Left lung (tissue), 10 donors: ENCODE data around the gene SNAP29. TPM values are rescaled to one million over a fixed set of nuclear protein-coding genes. Genes with fewer than 3 reads are reported as not detected.

ENCODE experiments used
- ATAC-seq: fragments of 200-7000 bp; cut with Tn5 transposase; one replicate; pipeline ENCODE4 v1.9.1; 2020; ENCODE audit warnings: moderate library complexity
- DNase-seq, 4 donors: peaks; one replicate each; pipeline ENCODE4 v3.0.0-alpha.2; 2013 to 2020
- H3K27ac ChIP-seq, 2 donors: fragments of 200-600 bp; sonication (generic) in 1 of 2; one replicate each; pipeline versions ENCODE4 v1.5.0 to v1.8.0; 2020 to 2021
- H3K27me3 ChIP-seq, 2 donors: fragments of 200-600 bp; sonication (generic) in 1 of 2; one replicate each; pipeline versions ENCODE4 v1.5.0 to v1.8.0; 2020 to 2021
- H3K36me3 ChIP-seq, 2 donors: fragments of 200-600 bp; sonication (generic) in 1 of 2; one replicate each; pipeline versions ENCODE4 v1.5.0 to v1.8.0; 2020 to 2021
- H3K4me1 ChIP-seq, 2 donors: fragments of 200-600 bp; one replicate each; pipeline ENCODE4 v1.8.0; 2021
- H3K4me3 ChIP-seq, 2 donors: fragments of 200-600 bp; sonication (generic) in 1 of 2; one replicate each; pipeline versions ENCODE4 v1.5.0 to v1.8.0; 2020 to 2021; ENCODE audit warnings: mild to moderate bottlenecking in 1 of 2
- H3K9me3 ChIP-seq, 2 donors: fragments of 200-600 bp; sonication (generic) in 1 of 2; one replicate each; pipeline versions ENCODE4 v1.5.0 to v1.8.0; 2020 to 2021
- CTCF ChIP-seq, 2 donors: fragments of 200-600 bp; sonication (generic) in 1 of 2; IDR thresholded peaks; one replicate each; pipeline versions ENCODE4 v1.5.0 to v1.8.0; 2021; ENCODE audit warnings: antibody characterized with exemption in 2 of 2
- intact Hi-C, 2 donors: fragments of 100-400 bp; cut with DNase I; formaldehyde crosslinking; loops; one replicate each; pipeline versions ENCODE4 v1.11.2 to v1.14.2; 2022
- polyA plus RNA-seq, 6 donors: library from polyadenylated mRNA; unstranded; fragments of 120-200 nt; gene quantifications; one replicate each; pipeline ENCODE4 v1.2.1, GENCODE V29; 2013; ENCODE audit not compliant: insufficient read length in 6 of 6
- total RNA-seq, 2 donors: library from RNA; stranded (reverse); fragmentation: NEBNext Ultra II Directional; extraction: Animal tissue kit (Norgen Biotek cat#: 25700); gene quantifications; one replicate each; pipeline ENCODE4 v1.2.1, GENCODE V29; 2021
- donor health status: DM: no; HTN: yes; CAD: no.
- donor health status: DM: no; HTN: no; CAD: no.

The SNAP29 gene
- total and polyA plus RNA-seq, 8 donors, result 25.4 to 33.2 (median 29.7) TPM

DNA sequence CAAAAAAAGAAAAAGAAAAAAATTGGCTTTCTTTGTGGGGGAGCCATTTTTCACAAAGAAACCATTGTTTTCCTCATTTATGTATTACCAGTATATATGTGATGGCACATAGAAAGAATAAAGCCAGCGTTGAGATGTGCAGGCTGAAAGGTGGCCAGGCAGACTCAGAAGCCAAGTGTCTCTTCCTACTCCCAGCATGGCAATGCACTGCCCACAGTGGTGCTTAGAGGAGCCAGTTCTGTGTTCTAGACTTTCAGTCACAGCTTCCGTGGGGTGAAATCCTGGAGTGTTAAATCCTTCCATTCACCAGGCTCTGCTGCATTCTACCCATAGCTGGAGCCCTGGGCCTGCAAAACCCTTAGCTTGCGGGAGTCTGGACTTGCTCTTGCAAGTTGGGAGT lies 18.9 kb downstream of the SNAP29 start:
- no peak for ATAC-seq
- H3K4me3 ChIP-seq, result no peak overlapping the region
- no peaks in the 10 kb centered on the region for H3K27me3 ChIP-seq
- intact Hi-C loops, result no loop called here
- no peak overlapping the region for H3K27ac ChIP-seq
- no peak for DNase-seq
- H3K9me3 ChIP-seq, result no peaks in the 10 kb centered on the region
- peaks cover 0 to 81% of the 10 kb centered on the region in 2 donors for H3K36me3 ChIP-seq
- no peak for TF ChIP-seq CTCF (IDR thresholded peaks at IDR 0.05)
- H3K4me1 ChIP-seq, result no peaks in the 10 kb centered on the region

GRCh38 chr22:20881231-20881630 lies 22.4 kb downstream of the SNAP29 start:
- intact Hi-C loops, result no loop called here
- Histone ChIP-seq H3K27me3 (no peaks in the 10 kb centered on the region), H3K27ac (no peak overlapping the region), H3K4me1 (peaks cover 6 to 11% of the 10 kb centered on the region in 2 donors), H3K9me3 (no peaks in the 10 kb centered on the region), H3K4me3 (no peak overlapping the region), H3K36me3 (peaks cover 0 to 85% of the 10 kb centered on the region in 2 donors)
- no peak for DNase-seq
- no peak for TF ChIP-seq CTCF (IDR thresholded peaks at IDR 0.05)
- ATAC-seq, result no peak

DNA sequence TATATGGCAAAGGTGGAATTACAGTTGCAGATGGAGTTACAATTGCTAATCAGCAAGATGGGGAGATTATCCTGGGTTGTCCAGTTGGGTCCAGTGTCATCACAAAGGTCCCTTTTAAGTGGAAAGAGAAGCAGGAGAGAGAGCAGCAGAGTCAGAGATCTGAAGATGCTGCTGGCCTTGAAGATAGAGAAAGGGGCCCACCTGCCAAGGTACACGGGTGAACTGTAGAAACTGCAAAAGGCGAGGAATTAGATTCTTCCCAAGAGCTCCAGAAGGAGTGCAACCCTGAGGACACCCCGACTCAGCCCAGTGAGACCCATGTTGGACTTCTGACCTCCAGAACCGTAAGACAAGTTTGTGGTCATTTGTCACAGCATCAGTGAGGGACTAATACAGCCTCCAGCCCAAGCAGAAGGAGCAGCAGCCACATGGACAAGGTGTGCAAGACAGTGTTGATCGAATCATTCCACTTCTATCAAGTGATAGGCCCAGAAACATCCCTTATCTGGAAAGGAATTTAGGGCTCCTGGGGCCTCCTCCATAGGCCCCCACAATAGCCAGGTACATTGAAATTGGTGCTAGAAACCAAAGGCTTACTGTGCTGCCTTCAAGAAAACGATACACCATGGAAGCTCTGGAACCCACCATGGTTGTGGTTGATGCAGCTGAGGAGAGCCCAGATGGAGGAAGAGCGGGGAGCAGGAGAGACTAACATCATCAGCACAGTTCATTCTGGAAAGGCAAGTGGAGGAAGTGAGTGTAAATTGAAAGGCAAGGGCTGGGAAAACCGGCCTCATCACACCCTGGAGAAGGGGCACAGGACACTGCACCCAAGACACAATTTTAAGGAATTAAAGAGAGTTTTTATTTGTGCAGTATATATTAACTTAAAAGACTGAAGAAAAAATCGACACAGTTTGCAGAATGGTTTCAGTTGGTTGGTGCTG lies 23.3 kb downstream of the SNAP29 start:
- DNase-seq (no peak), ATAC-seq (no peak)
- H3K4me3 ChIP-seq, result no peak overlapping the region
- H3K36me3 ChIP-seq, result peaks cover 0 to 85% of the 10 kb centered on the region in 2 donors
- intact Hi-C loops, result no loop called here
- no peaks in the 10 kb centered on the region for H3K9me3 ChIP-seq
- H3K27me3 ChIP-seq, result no peaks in the 10 kb centered on the region
- no peak for TF ChIP-seq CTCF (IDR thresholded peaks at IDR 0.05)
- no peak overlapping the region for H3K27ac ChIP-seq
- H3K4me1 ChIP-seq, result peaks cover 6 to 11% of the 10 kb centered on the region in 2 donors

- H3K9me3 ChIP-seq, result no peaks in the 10 kb centered on the region
- TF ChIP-seq CTCF (IDR thresholded peaks at IDR 0.05), result no peak
- H3K27me3 ChIP-seq, result no peaks in the 10 kb centered on the region
- H3K27ac ChIP-seq, result no peak overlapping the region
- intact Hi-C loops, result no loop called here
- ATAC-seq (no peak), DNase-seq (no peak)
- H3K36me3 ChIP-seq, result peaks cover 0 to 85% of the 10 kb centered on the region in 2 donors
- H3K4me3 ChIP-seq, result no peak overlapping the region
- peaks cover 6 to 11% of the 10 kb centered on the region in 2 donors for H3K4me1 ChIP-seq
Measured at GRCh38 chr22:20882855-20883254, 24.0 kb downstream of the SNAP29 start.

GRCh38 chr22:20884454-20884853 lies 25.6 kb downstream of the SNAP29 start:
- no peak for TF ChIP-seq CTCF (IDR thresholded peaks at IDR 0.05)
- no peak for DNase-seq
- no peak overlapping the region for H3K4me3 ChIP-seq
- peaks cover 8 to 11% of the 10 kb centered on the region in 2 donors for H3K4me1 ChIP-seq
- H3K36me3 ChIP-seq, result peaks cover 0 to 88% of the 10 kb centered on the region in 2 donors
- ATAC-seq, result no peak
- no peaks in the 10 kb centered on the region for H3K27me3 ChIP-seq
- intact Hi-C loops, result no loop called here
- H3K27ac ChIP-seq, result no peak overlapping the region
- no peaks in the 10 kb centered on the region for H3K9me3 ChIP-seq
